Neural progenitor cell (in vitro differentiated cells): Measurements from ENCODE around the gene ABHD2. TPM values are rescaled to one million over a fixed set of nuclear protein-coding genes. Genes with fewer than 3 reads are reported as not detected.

Experiments used
- DNase-seq: peaks from one replicate; pipeline ENCODE4 v3.0.0-alpha.2; 2016; ENCODE audit warnings: low spot score
- H2AFZ ChIP-seq: fragments of 200-600 bp; sonication (generic); replicated peaks from 2 replicates; pipeline ENCODE4 v1.6.1; 2016; ENCODE audit warnings: antibody characterized with exemption
- H3F3A ChIP-seq: fragments of 200-600 bp; sonication (generic); 2 replicates; pipeline ENCODE4 v1.6.1; 2016; ENCODE audit warnings: antibody characterized with exemption, low read depth
- H3K27ac ChIP-seq: fragments of 200-600 bp; sonication (generic); 2 replicates; pipeline ENCODE4 v1.5.1; 2016; ENCODE audit warnings: mild to moderate bottlenecking
- H3K27me3 ChIP-seq: fragments of 200-600 bp; sonication (generic); 2 replicates; pipeline ENCODE4 v1.6.1; 2016; ENCODE audit warnings: mild to moderate bottlenecking, moderate library complexity
- H3K36me3 ChIP-seq: fragments of 200-600 bp; sonication (generic); 2 replicates; pipeline ENCODE4 v1.5.1; 2016
- H3K4me1 ChIP-seq: fragments of 200-600 bp; sonication (generic); 2 replicates; pipeline ENCODE4 v1.6.1; 2016; ENCODE audit warnings: mixed run types
- H3K4me2 ChIP-seq: fragments of 200-600 bp; sonication (generic); 2 replicates; pipeline ENCODE4 v1.6.1; 2016
- H3K4me3 ChIP-seq: fragments of 200-600 bp; sonication (generic); 2 replicates; pipeline ENCODE4 v1.5.1; 2016
- H3K79me2 ChIP-seq: fragments of 200-600 bp; sonication (generic); 2 replicates; pipeline ENCODE4 v1.6.1; 2016; ENCODE audit warnings: low read depth
- H3K9ac ChIP-seq: fragments of 200-600 bp; sonication (generic); 2 replicates; pipeline ENCODE4 v1.6.1; 2016
- H3K9me3 ChIP-seq: fragments of 200-600 bp; sonication (generic); 2 replicates; pipeline ENCODE4 v1.5.1; 2016; ENCODE audit warnings: low read depth
- H4K20me1 ChIP-seq: fragments of 200-600 bp; sonication (generic); 2 replicates; pipeline ENCODE4 v1.6.1; 2016; ENCODE audit warnings: low read depth
- H3K27ac Mint-ChIP-seq: 3 replicates; pipeline ENCODE4 v1.8.0; 2021; ENCODE audit warnings: mixed read lengths
- H3K27me3 Mint-ChIP-seq: 2 replicates; pipeline ENCODE4 v1.8.0; 2022; ENCODE audit warnings: low read depth, mild to moderate bottlenecking, inconsistent platforms, moderate library complexity, mixed read lengths; ENCODE audit not compliant: insufficient read depth
- H3K36me3 Mint-ChIP-seq: 3 replicates; pipeline ENCODE4 v1.8.0; 2021; ENCODE audit warnings: mixed read lengths
- H3K4me1 Mint-ChIP-seq: 3 replicates; pipeline ENCODE4 v1.8.0; 2021; ENCODE audit warnings: mixed read lengths
- H3K4me3 Mint-ChIP-seq: 3 replicates; pipeline ENCODE4 v1.8.0; 2021; ENCODE audit warnings: mild to moderate bottlenecking, moderate library complexity, mixed read lengths
- H3K9me3 Mint-ChIP-seq: 3 replicates; pipeline ENCODE4 v1.8.0; 2020; ENCODE audit warnings: mixed read lengths
- EZH2 ChIP-seq: fragments of 200-600 bp; sonication (generic); IDR thresholded peaks from 2 replicates; pipeline ENCODE4 v1.6.1; 2017; ENCODE audit warnings: antibody characterized with exemption, mild to moderate bottlenecking, moderate library complexity
- EZH2phosphoT487 ChIP-seq: fragments of 200-600 bp; sonication (generic); IDR thresholded peaks from 2 replicates; pipeline ENCODE4 v1.6.1; 2017; ENCODE audit warnings: antibody characterized with exemption
- total RNA-seq: library from RNA; depleted of rRNA; stranded (reverse); fragments of >200 nt; gene quantifications from 2 replicates; pipeline ENCODE4 v1.2.3, GENCODE V29; 2015; ENCODE audit warnings: low replicate concordance
- TF ChIP-seq, protein P1 (sequence below): fragments of 200-600 bp; sonication (generic); IDR thresholded peaks from 2 replicates; pipeline ENCODE4 v1.5.1; 2017; ENCODE audit warnings: antibody characterized with exemption, mild to moderate bottlenecking

Gene ABHD2
- total RNA-seq, 1 donor from 2014 or later = 10.9 TPM

GRCh38 chr15:89141885-89142284 is 53.6 kb downstream of the ABHD2 start:
- Mint-ChIP-seq H3K9me3 (no peaks in the 10 kb centered on the region), H3K4me1 (no peaks in the 10 kb centered on the region), H3K36me3 (no peaks in the 10 kb centered on the region), H3K27me3 (peaks cover 3% of the 10 kb centered on the region), H3K27ac (no peak overlapping the region), H3K4me3 (no peak overlapping the region)
- Histone ChIP-seq H3K9ac (no peak overlapping the region), H4K20me1 (no peaks in the 10 kb centered on the region), H3K4me2 (no peak overlapping the region), H3K9me3 (no peaks in the 10 kb centered on the region), H3K36me3 (no peaks in the 10 kb centered on the region), H2AFZ (no peak overlapping the region), H3K27me3 (no peaks in the 10 kb centered on the region), H3F3A (no peaks in the 10 kb centered on the region), H3K4me3 (no peak overlapping the region), H3K79me2 (no peaks in the 10 kb centered on the region), H3K4me1 (no peaks in the 10 kb centered on the region), H3K27ac (no peak overlapping the region)
- no peak for DNase-seq
- TF ChIP-seq EZH2 (no peak), EZH2phosphoT487 (no peak)
- TF ChIP-seq, protein P1, sequence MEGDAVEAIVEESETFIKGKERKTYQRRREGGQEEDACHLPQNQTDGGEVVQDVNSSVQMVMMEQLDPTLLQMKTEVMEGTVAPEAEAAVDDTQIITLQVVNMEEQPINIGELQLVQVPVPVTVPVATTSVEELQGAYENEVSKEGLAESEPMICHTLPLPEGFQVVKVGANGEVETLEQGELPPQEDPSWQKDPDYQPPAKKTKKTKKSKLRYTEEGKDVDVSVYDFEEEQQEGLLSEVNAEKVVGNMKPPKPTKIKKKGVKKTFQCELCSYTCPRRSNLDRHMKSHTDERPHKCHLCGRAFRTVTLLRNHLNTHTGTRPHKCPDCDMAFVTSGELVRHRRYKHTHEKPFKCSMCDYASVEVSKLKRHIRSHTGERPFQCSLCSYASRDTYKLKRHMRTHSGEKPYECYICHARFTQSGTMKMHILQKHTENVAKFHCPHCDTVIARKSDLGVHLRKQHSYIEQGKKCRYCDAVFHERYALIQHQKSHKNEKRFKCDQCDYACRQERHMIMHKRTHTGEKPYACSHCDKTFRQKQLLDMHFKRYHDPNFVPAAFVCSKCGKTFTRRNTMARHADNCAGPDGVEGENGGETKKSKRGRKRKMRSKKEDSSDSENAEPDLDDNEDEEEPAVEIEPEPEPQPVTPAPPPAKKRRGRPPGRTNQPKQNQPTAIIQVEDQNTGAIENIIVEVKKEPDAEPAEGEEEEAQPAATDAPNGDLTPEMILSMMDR = no peak

DNA sequence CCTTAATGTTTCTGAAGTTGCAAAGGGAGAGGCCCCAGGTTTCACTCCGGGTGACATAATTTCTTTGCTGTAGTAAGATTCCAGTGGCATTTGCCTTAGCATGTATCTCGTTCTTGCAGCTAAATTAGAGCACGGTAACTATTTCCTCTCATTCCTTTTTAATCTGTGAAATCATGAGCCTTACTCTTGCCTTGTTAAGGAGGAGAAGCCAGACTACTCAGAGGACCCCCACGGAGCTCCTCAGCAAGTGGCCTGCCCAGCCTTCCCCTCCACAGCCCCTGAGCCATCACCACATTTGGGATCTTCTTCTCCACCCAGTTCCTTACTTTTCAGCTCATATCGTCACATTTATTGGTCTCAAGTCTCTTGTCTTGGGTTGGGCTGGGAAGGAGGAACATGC is 54.2 kb downstream of the ABHD2 start:
- Histone ChIP-seq H3K79me2 (no peaks in the 10 kb centered on the region), H3K4me2 (no peak overlapping the region), H4K20me1 (no peaks in the 10 kb centered on the region), H2AFZ (no peak overlapping the region), H3K4me3 (no peak overlapping the region), H3K27me3 (no peaks in the 10 kb centered on the region), H3K9ac (no peak overlapping the region), H3K9me3 (no peaks in the 10 kb centered on the region), H3K27ac (no peak overlapping the region), H3F3A (no peaks in the 10 kb centered on the region), H3K36me3 (no peaks in the 10 kb centered on the region), H3K4me1 (no peaks in the 10 kb centered on the region)
- Mint-ChIP-seq H3K9me3 (no peaks in the 10 kb centered on the region), H3K4me3 (no peak overlapping the region), H3K36me3 (no peaks in the 10 kb centered on the region), H3K4me1 (no peaks in the 10 kb centered on the region), H3K27ac (no peak overlapping the region), H3K27me3 (peaks cover 2% of the 10 kb centered on the region)
- no peak for TF ChIP-seq EZH2phosphoT487
- no peak for TF ChIP-seq EZH2
- TF ChIP-seq, protein P1 = no peak
- DNase-seq = no peak

DNA sequence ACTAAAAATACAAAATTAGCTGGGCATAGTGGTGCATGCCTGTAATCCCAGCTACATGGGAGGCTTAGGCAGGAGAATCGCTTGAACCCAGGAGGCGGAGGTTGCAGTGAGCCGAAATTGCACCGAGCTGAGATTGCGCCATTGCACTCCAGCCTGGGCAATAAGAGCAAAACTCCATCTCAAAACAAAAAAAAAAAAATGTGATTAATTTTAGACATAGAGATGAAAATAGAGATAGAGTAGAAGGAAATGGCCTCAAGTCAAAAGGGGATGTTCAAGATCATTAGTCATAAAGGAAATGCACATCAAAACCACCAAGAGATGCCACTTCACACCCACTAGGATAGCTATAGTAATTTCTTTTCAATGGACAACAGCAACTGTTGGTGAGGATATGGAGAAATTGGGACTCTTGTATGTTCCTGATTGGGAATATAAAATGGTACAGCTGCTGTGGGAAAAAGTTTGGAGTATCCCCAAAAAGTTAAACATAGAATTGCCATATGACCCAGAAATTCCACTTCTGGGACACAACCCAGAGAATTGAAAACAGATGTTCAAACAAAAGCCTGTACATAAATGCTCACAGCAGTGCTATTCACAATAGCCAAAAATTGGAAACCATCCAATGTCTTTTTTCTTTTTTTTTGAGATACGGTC is 55.4 kb downstream of the ABHD2 start:
- H3K27me3 ChIP-seq = no peaks in the 10 kb centered on the region
- DNase-seq = no peak
- no peaks in the 10 kb centered on the region for H4K20me1 ChIP-seq
- H3K4me1 ChIP-seq = no peaks in the 10 kb centered on the region
- H3K27ac ChIP-seq = no peak overlapping the region
- H2AFZ ChIP-seq = no peak overlapping the region
- no peak overlapping the region for H3K27ac Mint-ChIP-seq
- no peak overlapping the region for H3K4me3 ChIP-seq
- no peaks in the 10 kb centered on the region for H3K9me3 Mint-ChIP-seq
- no peaks in the 10 kb centered on the region for H3K79me2 ChIP-seq
- H3K4me3 Mint-ChIP-seq = no peak overlapping the region
- H3K9ac ChIP-seq = no peak overlapping the region
- H3F3A ChIP-seq = no peaks in the 10 kb centered on the region
- no peaks in the 10 kb centered on the region for H3K9me3 ChIP-seq
- peaks cover 2% of the 10 kb centered on the region for H3K27me3 Mint-ChIP-seq
- no peaks in the 10 kb centered on the region for H3K4me1 Mint-ChIP-seq
- no peaks in the 10 kb centered on the region for H3K36me3 Mint-ChIP-seq
- TF ChIP-seq, protein P1 = no peak
- no peak for TF ChIP-seq EZH2phosphoT487
- no peak for TF ChIP-seq EZH2
- no peak overlapping the region for H3K4me2 ChIP-seq
- H3K36me3 ChIP-seq = no peaks in the 10 kb centered on the region
